ENCODE results near the gene SAFB.

SAFB gene

GRCh38 chr19:5678071-5678718 lies 55.3 kb downstream of the SAFB start:
- no peak for DNase-seq
- Histone ChIP-seq H3K9me3 (ENCODE audit: insufficient read depth, low read depth, low read length) (no peaks in the 10 kb centered on the region), H4K8ac (ENCODE audit: low read depth, low read length) (no peak overlapping the region), H4K12ac (ENCODE audit: low read depth, low read length) (no peak overlapping the region), H3K27me3 (ENCODE audit: insufficient read depth, low read length) (no peaks in the 10 kb centered on the region), H2BK5ac (ENCODE audit: low read depth, low read length, poor library complexity) (no peak overlapping the region), H4K91ac (ENCODE audit: low read depth, low read length) (no peak overlapping the region), H3K79me2 (ENCODE audit: control insufficient read depth, insufficient read depth, low read length, poor library complexity) (peaks cover 12% of the 10 kb centered on the region), H2AFZ (ENCODE audit: insufficient read depth, low read length, poor library complexity) (no peak overlapping the region), H2BK12ac (ENCODE audit: low read length) (no peak overlapping the region), H3K4me2 (ENCODE audit: low read length) (no peak overlapping the region), H3K4me3 (ENCODE audit: low read depth, low read length) (no peak overlapping the region), H3K4me1 (ENCODE audit: control insufficient read depth in 1 of 2, insufficient read depth in 2 of 2, low read length in 2 of 2) (peaks cover 13 to 15% of the 10 kb centered on the region in 2 experiments), H3K4ac (ENCODE audit: low read depth, low read length) (no peak overlapping the region), H3K27ac (ENCODE audit: low read depth, low read length) (no peak overlapping the region), H3K23ac (ENCODE audit: low read length) (no peak overlapping the region), H2AK5ac (ENCODE audit: low read length) (no peak overlapping the region), H2BK120ac (ENCODE audit: insufficient read depth, low read length, poor library complexity) (no peak overlapping the region), H3K18ac (ENCODE audit: low read length) (no peak overlapping the region), H3K9ac (ENCODE audit: low read length) (no peak overlapping the region), H3K79me1 (ENCODE audit: low read length) (peaks cover 12% of the 10 kb centered on the region), H3K36me3 (ENCODE audit: control insufficient read depth in 1 of 2, insufficient read depth in 2 of 2, low read length in 2 of 2) (peaks cover 6 to 9% of the 10 kb centered on the region in 2 experiments), H3K14ac (ENCODE audit: low read length) (no peak overlapping the region)
- no CpG with 5 or more reads among the region's 22 CpGs for WGBS (ENCODE audit: extremely low coverage, insufficient coverage, insufficient read length)

GRCh38 chr19:5679289-5680083 lies 56.6 kb downstream of the SAFB start:
- Histone ChIP-seq H3K9me3 (ENCODE audit: insufficient read depth, low read depth, low read length) (no peaks in the 10 kb centered on the region), H3K4me2 (ENCODE audit: low read length) (peak overlapping the region; percentile 71), H4K12ac (ENCODE audit: low read depth, low read length) (peak overlapping the region; percentile 67), H3K27ac (ENCODE audit: low read depth, low read length) (no peak overlapping the region), H4K8ac (ENCODE audit: low read depth, low read length) (peak overlapping the region; percentile 79), H2AK5ac (ENCODE audit: low read length) (peak overlapping the region; percentile 80), H2BK120ac (ENCODE audit: insufficient read depth, low read length, poor library complexity) (no peak overlapping the region), H3K23ac (ENCODE audit: low read length) (no peak overlapping the region), H2AFZ (ENCODE audit: insufficient read depth, low read length, poor library complexity) (peak overlapping the region; percentile 74), H3K4me1 (ENCODE audit: control insufficient read depth in 1 of 2, insufficient read depth in 2 of 2, low read length in 2 of 2) (peaks cover 13 to 15% of the 10 kb centered on the region in 2 experiments), H3K4me3 (ENCODE audit: low read depth, low read length) (peak overlapping the region; percentile 85), H3K14ac (ENCODE audit: low read length) (peak overlapping the region; percentile 81), H3K18ac (ENCODE audit: low read length) (peak overlapping the region; percentile 63), H3K4ac (ENCODE audit: low read depth, low read length) (peak overlapping the region; percentile 50), H3K9ac (ENCODE audit: low read length) (peak overlapping the region; percentile 80), H3K36me3 (ENCODE audit: control insufficient read depth in 1 of 2, insufficient read depth in 2 of 2, low read length in 2 of 2) (peaks cover 6 to 9% of the 10 kb centered on the region in 2 experiments), H4K91ac (ENCODE audit: low read depth, low read length) (peak overlapping the region; percentile 74), H3K27me3 (ENCODE audit: insufficient read depth, low read length) (no peaks in the 10 kb centered on the region), H3K79me1 (ENCODE audit: low read length) (peaks cover 12% of the 10 kb centered on the region), H2BK12ac (ENCODE audit: low read length) (no peak overlapping the region), H2BK5ac (ENCODE audit: low read depth, low read length, poor library complexity) (peak overlapping the region; percentile 16), H3K79me2 (ENCODE audit: control insufficient read depth, insufficient read depth, low read length, poor library complexity) (peaks cover 12% of the 10 kb centered on the region)
- no CpG with 5 or more reads among the region's 26 CpGs for WGBS (ENCODE audit: extremely low coverage, insufficient coverage, insufficient read length)
- peak in 1 of 2 donors; percentile 37 for DNase-seq

GRCh38 chr19:5680084-5680436 lies 57.2 kb downstream of the SAFB start:
- peaks cover 12% of the 10 kb centered on the region for H3K79me1 ChIP-seq (ENCODE audit: low read length)
- H2BK12ac ChIP-seq (ENCODE audit: low read length) = no peak overlapping the region
- DNase-seq = peak in 1 of 2 donors; percentile 40
- H3K36me3 ChIP-seq (ENCODE audit: control insufficient read depth in 1 of 2, insufficient read depth in 2 of 2, low read length in 2 of 2) = peaks cover 6 to 9% of the 10 kb centered on the region in 2 experiments
- H4K8ac ChIP-seq (ENCODE audit: low read depth, low read length) = peak overlapping the region; percentile 79
- peak overlapping the region; percentile 81 for H3K14ac ChIP-seq (ENCODE audit: low read length)
- H3K27me3 ChIP-seq (ENCODE audit: insufficient read depth, low read length) = no peaks in the 10 kb centered on the region
- no peaks in the 10 kb centered on the region for H3K9me3 ChIP-seq (ENCODE audit: insufficient read depth, low read depth, low read length)
- whole genome bisulfite sequencing (ENCODE audit: extremely low coverage, insufficient coverage, insufficient read length) = no CpG with 5 or more reads among the region's 23 CpGs
- H3K4me1 ChIP-seq (ENCODE audit: control insufficient read depth in 1 of 2, insufficient read depth in 2 of 2, low read length in 2 of 2) = peaks cover 13 to 15% of the 10 kb centered on the region in 2 experiments
- H3K4me3 ChIP-seq (ENCODE audit: low read depth, low read length) = peak overlapping the region; percentile 85
- peak overlapping the region; percentile 16 for H2BK120ac ChIP-seq (ENCODE audit: insufficient read depth, low read length, poor library complexity)
- H4K91ac ChIP-seq (ENCODE audit: low read depth, low read length) = peak overlapping the region; percentile 74
- H2AFZ ChIP-seq (ENCODE audit: insufficient read depth, low read length, poor library complexity) = peak overlapping the region; percentile 74
- H3K79me2 ChIP-seq (ENCODE audit: control insufficient read depth, insufficient read depth, low read length, poor library complexity) = peaks cover 12% of the 10 kb centered on the region
- H3K23ac ChIP-seq (ENCODE audit: low read length) = no peak overlapping the region
- peak overlapping the region; percentile 5 for H2BK5ac ChIP-seq (ENCODE audit: low read depth, low read length, poor library complexity)
- no peak overlapping the region for H3K27ac ChIP-seq (ENCODE audit: low read depth, low read length)
- peak overlapping the region; percentile 67 for H4K12ac ChIP-seq (ENCODE audit: low read depth, low read length)
- H3K4ac ChIP-seq (ENCODE audit: low read depth, low read length) = peak overlapping the region; percentile 50
- H3K4me2 ChIP-seq (ENCODE audit: low read length) = peak overlapping the region; percentile 71
- H2AK5ac ChIP-seq (ENCODE audit: low read length) = peak overlapping the region; percentile 80
- peak overlapping the region; percentile 80 for H3K9ac ChIP-seq (ENCODE audit: low read length)
- peak overlapping the region; percentile 63 for H3K18ac ChIP-seq (ENCODE audit: low read length)

- DNase-seq = peak; percentile 99
- H4K8ac ChIP-seq (ENCODE audit: low read depth, low read length) = peak within 1 kb of the TSS; percentile 92
- H3K18ac ChIP-seq (ENCODE audit: low read length) = peak within 1 kb of the TSS; percentile 94
- H3K36me3 ChIP-seq (ENCODE audit: control insufficient read depth in 1 of 2, insufficient read depth in 2 of 2, low read length in 2 of 2) = peaks cover 6 to 9% of the 10 kb centered on the region in 2 experiments
- peak within 1 kb of the TSS; percentile 80 for H2AK5ac ChIP-seq (ENCODE audit: low read length)
- no peak within 1 kb of the TSS for H3K23ac ChIP-seq (ENCODE audit: low read length)
- H3K4me1 ChIP-seq (ENCODE audit: control insufficient read depth in 1 of 2, insufficient read depth in 2 of 2, low read length in 2 of 2) = peaks cover 13 to 15% of the 10 kb centered on the region in 2 experiments
- H3K4me3 ChIP-seq (ENCODE audit: low read depth, low read length) = peak within 1 kb of the TSS; percentile 85
- H2BK120ac ChIP-seq (ENCODE audit: insufficient read depth, low read length, poor library complexity) = peak within 1 kb of the TSS; percentile 81
- no CpG with 5 or more reads among the region's 94 CpGs for WGBS (ENCODE audit: extremely low coverage, insufficient coverage, insufficient read length)
- peak within 1 kb of the TSS; percentile 82 for H3K9ac ChIP-seq (ENCODE audit: low read length)
- H3K4me2 ChIP-seq (ENCODE audit: low read length) = peak within 1 kb of the TSS; percentile 88
- H2AFZ ChIP-seq (ENCODE audit: insufficient read depth, low read length, poor library complexity) = peak within 1 kb of the TSS; percentile 92
- H3K27ac ChIP-seq (ENCODE audit: low read depth, low read length) = peak within 1 kb of the TSS; percentile 59
- H3K4ac ChIP-seq (ENCODE audit: low read depth, low read length) = peak within 1 kb of the TSS; percentile 50
- H3K14ac ChIP-seq (ENCODE audit: low read length) = peak within 1 kb of the TSS; percentile 81
- peak within 1 kb of the TSS; percentile 83 for H2BK12ac ChIP-seq (ENCODE audit: low read length)
- peak within 1 kb of the TSS; percentile 85 for H4K91ac ChIP-seq (ENCODE audit: low read depth, low read length)
- H2BK5ac ChIP-seq (ENCODE audit: low read depth, low read length, poor library complexity) = peak within 1 kb of the TSS; percentile 91
- peaks cover 12% of the 10 kb centered on the region for H3K79me1 ChIP-seq (ENCODE audit: low read length)
- peaks cover 12% of the 10 kb centered on the region for H3K79me2 ChIP-seq (ENCODE audit: control insufficient read depth, insufficient read depth, low read length, poor library complexity)
- H3K27me3 ChIP-seq (ENCODE audit: insufficient read depth, low read length) = no peaks in the 10 kb centered on the region
- peak within 1 kb of the TSS; percentile 91 for H4K12ac ChIP-seq (ENCODE audit: low read depth, low read length)
- no peaks in the 10 kb centered on the region for H3K9me3 ChIP-seq (ENCODE audit: insufficient read depth, low read depth, low read length)
Measured at GRCh38 chr19:5680437-5681368, 57.8 kb downstream of the SAFB start, which contains the start of the genes HSD11B1L and MICOS13. Gene HSD11B1L, plus strand, starts transcription at chr19:5681027. Its CDS starts 3,806 bp downstream, at chr19:5684833. Gene MICOS13, minus strand, starts transcription at chr19:5680516. Its CDS starts 30 bp downstream, at chr19:5680486.

Data from trophoblast cell (in vitro differentiated cells and primary cell).